GM23338 (cell line): Measurements from ENCODE around the gene ACTR6. TPM values are rescaled to one million over a fixed set of nuclear protein-coding genes. Genes with fewer than 3 reads are reported as not detected.
"Not testable (repeated sequence)": the region's sequence is repeated elsewhere in the genome, so short reads cannot be mapped to it uniquely, and the experiment has no call there.

Source experiments
- ATAC-seq: fragments of 200-7000 bp; cut with Tn5 transposase; 3 replicates; pipeline ENCODE4 v1.9.1; 2020
- DNase-seq: peaks from one replicate; pipeline ENCODE4 v3.0.0-alpha.2; 2015; ENCODE audit warnings: low spot score
- H2AFZ ChIP-seq: fragments of 200-600 bp; sonication (generic); 2 replicates; pipeline ENCODE4 v1.8.0; 2016; ENCODE audit warnings: antibody characterized with exemption, mild to moderate bottlenecking, moderate library complexity
- H3F3A ChIP-seq: fragments of 200-600 bp; sonication (generic); replicated peaks from 2 replicates; pipeline ENCODE4 v1.8.0; 2017; ENCODE audit warnings: antibody characterized with exemption, mixed run types, low read depth
- H3K27ac ChIP-seq: fragments of 200-600 bp; sonication (generic); 2 replicates; pipeline ENCODE4 v1.6.1; 2016; ENCODE audit warnings: low read depth
- H3K27me3 ChIP-seq: fragments of 200-600 bp; sonication (generic); 2 replicates; pipeline ENCODE4 v1.8.0; 2016; ENCODE audit warnings: mild to moderate bottlenecking, mixed run types, moderate library complexity; ENCODE audit not compliant: insufficient read depth
- H3K36me3 ChIP-seq: fragments of 200-600 bp; sonication (generic); 2 replicates; pipeline ENCODE4 v1.8.0; 2016; ENCODE audit warnings: mild to moderate bottlenecking; ENCODE audit not compliant: insufficient read depth
- H3K4me1 ChIP-seq: fragments of 200-600 bp; sonication (generic); 2 replicates; pipeline ENCODE4 v1.8.0; 2016; ENCODE audit warnings: mild to moderate bottlenecking, moderate library complexity; ENCODE audit not compliant: insufficient read depth
- H3K4me2 ChIP-seq: fragments of 200-600 bp; sonication (generic); 2 replicates; pipeline ENCODE4 v1.7.1; 2017; ENCODE audit warnings: mixed run types
- H3K4me3 ChIP-seq: fragments of 200-600 bp; sonication (generic); 2 replicates; pipeline ENCODE4 v1.6.1; 2016; ENCODE audit warnings: mixed run types
- H3K79me2 ChIP-seq: fragments of 200-600 bp; sonication (generic); replicated peaks from 2 replicates; pipeline ENCODE4 v1.8.0; 2017; ENCODE audit warnings: mild to moderate bottlenecking; ENCODE audit not compliant: insufficient read depth
- H3K9me2 ChIP-seq: fragments of 200-600 bp; sonication (generic); 2 replicates; pipeline ENCODE4 v1.8.0; 2017; ENCODE audit not compliant: insufficient read depth
- H4K20me1 ChIP-seq: fragments of 200-600 bp; sonication (generic); replicated peaks from 2 replicates; pipeline ENCODE4 v1.8.0; 2017; ENCODE audit warnings: mild to moderate bottlenecking; ENCODE audit not compliant: insufficient read depth
- H3K27ac Mint-ChIP-seq: 2 replicates; pipeline ENCODE4 v1.8.0; 2020; ENCODE audit warnings: inconsistent platforms, mild to moderate bottlenecking, moderate library complexity, mixed read lengths
- H3K27me3 Mint-ChIP-seq: 3 replicates; pipeline ENCODE4 v1.8.0; 2022; ENCODE audit warnings: low read depth, mild to moderate bottlenecking, moderate library complexity, mixed read lengths, inconsistent platforms; ENCODE audit not compliant: insufficient read depth, poor library complexity
- H3K36me3 Mint-ChIP-seq: 3 replicates; pipeline ENCODE4 v1.8.0; 2021; ENCODE audit warnings: low read depth, mild to moderate bottlenecking, inconsistent platforms, moderate library complexity, mixed read lengths
- H3K4me1 Mint-ChIP-seq: 3 replicates; pipeline ENCODE4 v1.8.0; 2020; ENCODE audit warnings: mild to moderate bottlenecking, inconsistent platforms, mixed read lengths
- H3K4me3 Mint-ChIP-seq: 3 replicates; pipeline ENCODE4 v1.8.0; 2021; ENCODE audit warnings: moderate library complexity, mild to moderate bottlenecking, inconsistent platforms, mixed read lengths
- H3K9me3 Mint-ChIP-seq: 3 replicates; pipeline ENCODE4 v1.8.0; 2020; ENCODE audit warnings: moderate library complexity, mild to moderate bottlenecking, inconsistent platforms, mixed read lengths
- EZH2 ChIP-seq: fragments of 200-600 bp; sonication (generic); IDR thresholded peaks from one replicate; pipeline ENCODE4 v1.8.0; 2017; ENCODE audit warnings: antibody characterized with exemption, mild to moderate bottlenecking, low read depth; ENCODE audit not compliant: unreplicated experiment
- EZH2phosphoT487 ChIP-seq: fragments of 200-600 bp; sonication (generic); IDR thresholded peaks from one replicate; pipeline ENCODE4 v1.8.1; 2018; ENCODE audit warnings: antibody characterized with exemption; ENCODE audit not compliant: unreplicated experiment
- NANOG ChIP-seq: IDR thresholded peaks from 2 replicates; pipeline ENCODE4 v1.6.1; 2016; ENCODE audit warnings: antibody characterized with exemption, borderline replicate concordance
- POLR2AphosphoS5 ChIP-seq: IDR thresholded peaks from 2 replicates; pipeline ENCODE4 v1.6.1; 2016; ENCODE audit warnings: antibody characterized with exemption, low read depth
- STAT1 ChIP-seq: IDR thresholded peaks from one replicate; pipeline ENCODE4 v1.6.1; 2016; ENCODE audit warnings: antibody characterized with exemption; ENCODE audit not compliant: unreplicated experiment
- ZNF331 ChIP-seq: fragments of 250-450 bp; sonication (Bioruptor Pico); IDR thresholded peaks from 2 replicates; pipeline ENCODE4 v1.5.0; 2020; ENCODE audit warnings: low read depth, mild to moderate bottlenecking, moderate library complexity
- polyA plus RNA-seq: library from polyadenylated mRNA; unstranded; fragments of >200 nt; fragmentation: Nextera tagmentation; extraction: Ambion mirVana; gene quantifications from 2 replicates; pipeline ENCODE4 v1.2.1, GENCODE V29; 2016
- total RNA-seq: library from RNA; depleted of rRNA; stranded (reverse); fragments of >200 nt; shearing (Covaris generic); gene quantifications from 2 replicates; pipeline ENCODE4 v1.2.3, GENCODE V29; 2014
- TF ChIP-seq, protein P1 (sequence below): IDR thresholded peaks from one replicate; pipeline ENCODE4 v1.6.1; 2018; ENCODE audit warnings: antibody characterized with exemption; ENCODE audit not compliant: unreplicated experiment
- TF ChIP-seq, protein P2 (sequence below): IDR thresholded peaks from 2 replicates; pipeline ENCODE4 v1.6.1; 2016; ENCODE audit warnings: antibody characterized with exemption

Gene ACTR6
- total and polyA plus RNA-seq, 2 experiments from 2014 or later: 30.1 to 42.5 TPM

DNA sequence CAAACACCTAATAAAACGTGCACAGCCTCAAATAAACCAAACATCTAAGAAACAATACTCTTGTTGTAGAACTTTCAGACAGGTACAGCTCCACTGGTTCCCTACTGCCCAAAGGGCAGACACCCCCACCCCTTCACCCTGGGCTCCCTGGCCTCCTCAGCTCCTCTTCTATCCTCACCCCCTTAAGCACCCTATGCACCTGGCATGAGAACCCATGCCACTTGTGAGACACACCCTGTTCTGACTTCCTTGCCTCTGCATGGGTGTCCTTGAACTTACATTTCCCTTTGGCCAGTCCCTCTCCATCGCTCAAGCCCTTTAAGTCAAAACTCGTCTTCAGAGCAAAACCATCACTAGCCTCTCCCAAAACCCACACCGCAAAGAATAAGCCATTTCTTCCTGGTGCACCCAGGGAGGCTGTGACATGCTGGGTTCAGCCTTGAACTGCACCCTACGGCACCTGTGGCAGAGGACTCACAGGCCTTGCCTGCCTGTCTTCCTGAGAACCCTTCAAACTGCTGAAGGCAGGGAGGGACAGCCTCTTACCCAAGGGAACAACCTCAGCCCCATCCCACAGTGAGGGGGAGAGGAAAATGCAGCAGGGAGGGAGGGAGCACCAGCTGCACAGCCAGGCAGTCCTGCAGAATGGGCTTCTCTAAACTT is 12.6 kb upstream of the ACTR6 start:
- H3K9me3 Mint-ChIP-seq: peaks cover 2% of the 10 kb centered on the region; the same call in 1 of the 3 replicates
- H3K27me3 Mint-ChIP-seq: peaks cover 2% of the 10 kb centered on the region
- peaks cover 9% of the 10 kb centered on the region; the same call in 1 of the 3 replicates for H3K4me1 Mint-ChIP-seq
- ATAC-seq: no peak
- 0 out of 2 replicates have a peak, but pooled peaks cover 3% of the 10 kb centered on the region for H4K20me1 ChIP-seq
- no peak overlapping the region for H2AFZ ChIP-seq
- H3F3A ChIP-seq: 0 out of 2 replicates have a peak, but pooled peaks cover under 1% of the 10 kb centered on the region
- no peak overlapping the region for H3K4me3 ChIP-seq
- H3K4me1 ChIP-seq: no peaks in the 10 kb centered on the region
- no peak for TF ChIP-seq EZH2
- TF ChIP-seq EZH2phosphoT487: no peak
- TF ChIP-seq, protein P1, sequence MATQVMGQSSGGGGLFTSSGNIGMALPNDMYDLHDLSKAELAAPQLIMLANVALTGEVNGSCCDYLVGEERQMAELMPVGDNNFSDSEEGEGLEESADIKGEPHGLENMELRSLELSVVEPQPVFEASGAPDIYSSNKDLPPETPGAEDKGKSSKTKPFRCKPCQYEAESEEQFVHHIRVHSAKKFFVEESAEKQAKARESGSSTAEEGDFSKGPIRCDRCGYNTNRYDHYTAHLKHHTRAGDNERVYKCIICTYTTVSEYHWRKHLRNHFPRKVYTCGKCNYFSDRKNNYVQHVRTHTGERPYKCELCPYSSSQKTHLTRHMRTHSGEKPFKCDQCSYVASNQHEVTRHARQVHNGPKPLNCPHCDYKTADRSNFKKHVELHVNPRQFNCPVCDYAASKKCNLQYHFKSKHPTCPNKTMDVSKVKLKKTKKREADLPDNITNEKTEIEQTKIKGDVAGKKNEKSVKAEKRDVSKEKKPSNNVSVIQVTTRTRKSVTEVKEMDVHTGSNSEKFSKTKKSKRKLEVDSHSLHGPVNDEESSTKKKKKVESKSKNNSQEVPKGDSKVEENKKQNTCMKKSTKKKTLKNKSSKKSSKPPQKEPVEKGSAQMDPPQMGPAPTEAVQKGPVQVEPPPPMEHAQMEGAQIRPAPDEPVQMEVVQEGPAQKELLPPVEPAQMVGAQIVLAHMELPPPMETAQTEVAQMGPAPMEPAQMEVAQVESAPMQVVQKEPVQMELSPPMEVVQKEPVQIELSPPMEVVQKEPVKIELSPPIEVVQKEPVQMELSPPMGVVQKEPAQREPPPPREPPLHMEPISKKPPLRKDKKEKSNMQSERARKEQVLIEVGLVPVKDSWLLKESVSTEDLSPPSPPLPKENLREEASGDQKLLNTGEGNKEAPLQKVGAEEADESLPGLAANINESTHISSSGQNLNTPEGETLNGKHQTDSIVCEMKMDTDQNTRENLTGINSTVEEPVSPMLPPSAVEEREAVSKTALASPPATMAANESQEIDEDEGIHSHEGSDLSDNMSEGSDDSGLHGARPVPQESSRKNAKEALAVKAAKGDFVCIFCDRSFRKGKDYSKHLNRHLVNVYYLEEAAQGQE: no peak
- no peak for TF ChIP-seq ZNF331 (CRISPR knock-in tag)
- no peak for TF ChIP-seq STAT1
- TF ChIP-seq POLR2AphosphoS5: no peak
- TF ChIP-seq, protein P2, sequence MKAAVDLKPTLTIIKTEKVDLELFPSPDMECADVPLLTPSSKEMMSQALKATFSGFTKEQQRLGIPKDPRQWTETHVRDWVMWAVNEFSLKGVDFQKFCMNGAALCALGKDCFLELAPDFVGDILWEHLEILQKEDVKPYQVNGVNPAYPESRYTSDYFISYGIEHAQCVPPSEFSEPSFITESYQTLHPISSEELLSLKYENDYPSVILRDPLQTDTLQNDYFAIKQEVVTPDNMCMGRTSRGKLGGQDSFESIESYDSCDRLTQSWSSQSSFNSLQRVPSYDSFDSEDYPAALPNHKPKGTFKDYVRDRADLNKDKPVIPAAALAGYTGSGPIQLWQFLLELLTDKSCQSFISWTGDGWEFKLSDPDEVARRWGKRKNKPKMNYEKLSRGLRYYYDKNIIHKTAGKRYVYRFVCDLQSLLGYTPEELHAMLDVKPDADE: no peak
- TF ChIP-seq NANOG: no peak
- H3K36me3 ChIP-seq: no peaks in the 10 kb centered on the region
- H3K27ac Mint-ChIP-seq: no peak overlapping the region; the same call in 1 of the 2 replicates
- H3K36me3 Mint-ChIP-seq: peaks cover 24% of the 10 kb centered on the region
- no peak overlapping the region for H3K4me3 Mint-ChIP-seq
- DNase-seq: no peak
- H3K27me3 ChIP-seq: no peaks in the 10 kb centered on the region
- H3K9me2 ChIP-seq: no peaks in the 10 kb centered on the region
- no peak overlapping the region for H3K4me2 ChIP-seq
- peaks cover 5% of the 10 kb centered on the region; the same call in 1 of the 2 replicates for H3K79me2 ChIP-seq
- no peak overlapping the region for H3K27ac ChIP-seq

DNA sequence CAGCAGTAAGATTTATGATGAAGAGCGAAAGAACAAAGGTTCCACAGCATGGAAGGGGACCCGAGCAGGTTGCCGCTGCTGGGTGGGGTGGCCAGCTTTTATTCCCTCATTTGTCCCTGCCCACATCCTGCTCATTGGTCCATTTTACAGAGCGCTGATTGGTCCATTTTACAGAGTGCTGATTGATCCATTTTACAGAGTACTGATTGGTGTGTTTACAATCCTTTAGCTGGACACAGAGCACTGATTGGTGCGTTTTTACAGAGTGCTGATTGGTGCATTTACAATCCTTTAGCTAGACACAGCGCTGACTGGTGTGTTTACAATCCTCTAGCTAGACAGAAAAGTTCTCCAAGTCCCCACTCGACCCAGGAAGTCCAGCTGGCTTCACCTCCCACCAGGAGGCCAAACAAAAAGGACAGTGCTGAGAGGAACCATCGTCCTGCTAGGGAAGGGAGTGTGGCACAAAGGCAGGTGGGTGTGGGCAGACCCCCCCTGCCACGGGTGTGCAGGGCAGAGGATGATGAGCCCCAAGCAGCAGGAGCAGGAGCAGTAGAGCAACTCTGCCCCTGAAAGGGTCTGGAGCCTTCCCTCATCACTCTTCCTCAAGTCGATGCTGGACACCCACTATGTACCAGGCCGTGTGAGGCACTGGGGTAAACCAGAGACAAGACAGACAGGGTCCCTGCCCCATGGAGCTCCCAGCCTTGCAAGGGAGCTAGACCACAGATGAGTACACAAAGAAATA is 11.6 kb upstream of the ACTR6 start:
- not testable (repeated sequence) for DNase-seq, H3K36me3 ChIP-seq, H3K79me2 ChIP-seq, H3K27ac ChIP-seq, H3K27ac Mint-ChIP-seq, ATAC-seq, H3K4me3 ChIP-seq, H3K27me3 ChIP-seq, H3K4me3 Mint-ChIP-seq, H3F3A ChIP-seq, H3K4me1 Mint-ChIP-seq, H3K27me3 Mint-ChIP-seq, H3K4me1 ChIP-seq, H4K20me1 ChIP-seq, H3K9me2 ChIP-seq, H3K9me3 Mint-ChIP-seq, H3K4me2 ChIP-seq, H2AFZ ChIP-seq
- peaks cover 24% of the 10 kb centered on the region for H3K36me3 Mint-ChIP-seq
